NB4 (cell line): ENCODE results near the gene SLC52A3.
"Not testable (repeated sequence)": the region's sequence is repeated elsewhere in the genome, so short reads cannot be mapped to it uniquely, and the experiment has no call there.

Experiments
- MYC ChIP-seq: IDR thresholded peaks from 2 replicates; pipeline ENCODE4 v1.6.1; 2011; ENCODE audit warnings: low read depth, low read length
- POLR2A ChIP-seq: IDR thresholded peaks from 2 replicates; pipeline ENCODE4 v1.6.1; 2011; ENCODE audit warnings: mild to moderate bottlenecking; ENCODE audit not compliant: insufficient read length; ENCODE audit errors: extremely low read depth
- TF ChIP-seq, protein P1 (sequence below): IDR thresholded peaks from one replicate; pipeline ENCODE4 v1.5.1; 2012; ENCODE audit warnings: low read depth, low read length
- TF ChIP-seq, protein P2 (sequence below): IDR thresholded peaks from 2 replicates; pipeline ENCODE4 v1.6.1; 2011; ENCODE audit warnings: low read depth, low read length

DNA sequence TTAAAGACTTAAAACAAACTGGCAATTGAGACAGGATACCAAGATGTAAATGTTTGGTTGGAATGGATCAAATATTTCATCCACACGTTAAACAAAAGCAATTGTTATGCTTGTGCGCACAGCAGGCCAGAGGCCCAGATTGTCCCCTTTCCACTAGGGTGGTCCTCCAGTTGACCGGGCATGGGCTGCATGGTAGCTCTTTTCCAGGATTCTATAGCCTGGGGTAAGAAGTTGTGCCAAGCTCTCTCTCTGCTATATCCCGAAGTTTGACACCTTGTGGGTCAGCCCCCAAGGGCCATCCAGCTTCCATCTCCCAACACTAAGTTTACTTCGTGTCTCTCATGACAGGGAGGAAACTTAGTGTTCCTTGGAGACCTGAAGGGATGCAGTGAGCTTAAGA is 30.4 kb upstream of the SLC52A3 start:
- TF ChIP-seq, protein P1, sequence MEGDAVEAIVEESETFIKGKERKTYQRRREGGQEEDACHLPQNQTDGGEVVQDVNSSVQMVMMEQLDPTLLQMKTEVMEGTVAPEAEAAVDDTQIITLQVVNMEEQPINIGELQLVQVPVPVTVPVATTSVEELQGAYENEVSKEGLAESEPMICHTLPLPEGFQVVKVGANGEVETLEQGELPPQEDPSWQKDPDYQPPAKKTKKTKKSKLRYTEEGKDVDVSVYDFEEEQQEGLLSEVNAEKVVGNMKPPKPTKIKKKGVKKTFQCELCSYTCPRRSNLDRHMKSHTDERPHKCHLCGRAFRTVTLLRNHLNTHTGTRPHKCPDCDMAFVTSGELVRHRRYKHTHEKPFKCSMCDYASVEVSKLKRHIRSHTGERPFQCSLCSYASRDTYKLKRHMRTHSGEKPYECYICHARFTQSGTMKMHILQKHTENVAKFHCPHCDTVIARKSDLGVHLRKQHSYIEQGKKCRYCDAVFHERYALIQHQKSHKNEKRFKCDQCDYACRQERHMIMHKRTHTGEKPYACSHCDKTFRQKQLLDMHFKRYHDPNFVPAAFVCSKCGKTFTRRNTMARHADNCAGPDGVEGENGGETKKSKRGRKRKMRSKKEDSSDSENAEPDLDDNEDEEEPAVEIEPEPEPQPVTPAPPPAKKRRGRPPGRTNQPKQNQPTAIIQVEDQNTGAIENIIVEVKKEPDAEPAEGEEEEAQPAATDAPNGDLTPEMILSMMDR, result not testable (repeated sequence)
- TF ChIP-seq POLR2A, MYC: not testable (repeated sequence)
- TF ChIP-seq, protein P2, sequence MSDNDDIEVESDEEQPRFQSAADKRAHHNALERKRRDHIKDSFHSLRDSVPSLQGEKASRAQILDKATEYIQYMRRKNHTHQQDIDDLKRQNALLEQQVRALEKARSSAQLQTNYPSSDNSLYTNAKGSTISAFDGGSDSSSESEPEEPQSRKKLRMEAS, result not testable (repeated sequence)
